GM12878 (cell line): ENCODE measurements around the gene RAB34. TPM values are rescaled to one million over a fixed set of nuclear protein-coding genes. Genes with fewer than 3 reads are reported as not detected.

ENCODE experiments used
- BCL11A ChIP-seq: IDR thresholded peaks from 2 replicates; pipeline ENCODE4 v1.6.1; 2011; ENCODE audit warnings: low read depth, low read length
- EED ChIP-seq: sonication (generic); IDR thresholded peaks from 2 replicates; pipeline ENCODE4 v1.6.1; 2016; ENCODE audit warnings: antibody characterized with exemption, low read depth
- ESRRA ChIP-seq: IDR thresholded peaks from 2 replicates; pipeline ENCODE4 v1.6.1; 2012; ENCODE audit warnings: mild to moderate bottlenecking, low read length, improper control_type of control experiment
- FOS ChIP-seq: IDR thresholded peaks from 3 replicates; pipeline ENCODE4 v1.6.1; 2011; ENCODE audit warnings: borderline replicate concordance; ENCODE audit not compliant: insufficient read length; ENCODE audit errors: extremely low read depth
- FOXK2 ChIP-seq: fragments of 450-650 bp; IDR thresholded peaks from 2 replicates; pipeline ENCODE4 v1.6.1; 2017; ENCODE audit warnings: mild to moderate bottlenecking, moderate library complexity
- GATAD2B ChIP-seq: fragments of 450-650 bp; conservative IDR thresholded peaks from 2 replicates; pipeline ENCODE4 v1.6.1; 2017; ENCODE audit warnings: low read depth, mild to moderate bottlenecking, moderate library complexity
- MXI1 ChIP-seq: fragments of 150-350 bp; IDR thresholded peaks from 2 replicates; pipeline ENCODE4 v1.6.1; 2011; ENCODE audit warnings: low read depth, mild to moderate bottlenecking, inconsistent platforms, low read length, improper control_type of control experiment
- NBN ChIP-seq: fragments of 450-650 bp; IDR thresholded peaks from 2 replicates; pipeline ENCODE4 v1.6.1; 2016
- PAX5 ChIP-seq: IDR thresholded peaks from 2 replicates; pipeline ENCODE4 v1.6.1; 2011; ENCODE audit warnings: low read depth, low read length, borderline replicate concordance
- PML ChIP-seq: IDR thresholded peaks from 2 replicates; pipeline ENCODE4 v1.6.1; 2012; ENCODE audit warnings: low read length, inconsistent platforms
- POU2F2 ChIP-seq: IDR thresholded peaks from 3 replicates; pipeline ENCODE4 v1.6.1; 2011; ENCODE audit warnings: low read depth, mild to moderate bottlenecking, low read length, borderline replicate concordance
- RB1 ChIP-seq: fragments of 450-650 bp; formaldehyde crosslinking; IDR thresholded peaks from 2 replicates; pipeline ENCODE4 v1.6.1; 2017; ENCODE audit warnings: mild to moderate bottlenecking, borderline replicate concordance
- RUNX3 ChIP-seq: IDR thresholded peaks from 2 replicates; pipeline ENCODE4 v1.6.1; 2012; ENCODE audit warnings: low read length, inconsistent platforms
- SMC3 ChIP-seq: IDR thresholded peaks from 2 replicates; pipeline ENCODE4 v1.6.1; 2011; ENCODE audit warnings: low read length, improper control_type of control experiment, borderline replicate concordance
- TCF7 ChIP-seq: IDR thresholded peaks from 2 replicates; pipeline ENCODE4 v1.6.1; 2014; ENCODE audit warnings: antibody characterized with exemption, borderline replicate concordance
- ZSCAN29 ChIP-seq: fragments of 450-650 bp; IDR thresholded peaks from 2 replicates; pipeline ENCODE4 v1.6.1; 2017; ENCODE audit warnings: mild to moderate bottlenecking, moderate library complexity
- ZZZ3 ChIP-seq: IDR thresholded peaks from 2 replicates; pipeline ENCODE4 v1.6.1; 2011; ENCODE audit warnings: low read depth; ENCODE audit not compliant: control insufficient read depth, insufficient read length
- polyA plus RNA-seq, 11 experiments: library from polyadenylated mRNA; depleted of rRNA in 4 of 11; unstranded in 6 of 11; stranded (reverse) in 5 of 11; fragments of >200 nt; fragmentation: Nextera tagmentation in 4 of 11; fragmentation: Illumina TruSeq in 1 of 11; extraction: Ambion mirVana in 4 of 11; extraction: Trizol in 1 of 11; gene quantifications; 1 replicate in 1 of 11; 2 replicates in 10 of 11; pipeline versions ENCODE4 v1.2.1 to v1.2.3, GENCODE V29; 2011 to 2016; ENCODE audit warnings: inconsistent platforms in 2 of 11, missing spikeins in 2 of 11, low read depth in 1 of 11
- total RNA-seq, 4 experiments: library from RNA; depleted of rRNA in 3 of 4; stranded (reverse); fragments of >200 nt in 3 of 4; fragmentation: Illumina TruSeq in 1 of 4; extraction: Trizol in 1 of 4; gene quantifications; 2 replicates each; pipeline versions ENCODE4 v1.2.1 to v1.2.3, GENCODE V29; 2013 to 2021
- TF ChIP-seq, protein P1 (sequence below): fragments of 450-650 bp; IDR thresholded peaks from 2 replicates; pipeline ENCODE4 v1.6.1; 2017; ENCODE audit warnings: mild to moderate bottlenecking, moderate library complexity
- TF ChIP-seq, protein P2 (sequence below): fragments of 450-650 bp; IDR thresholded peaks from 2 replicates; pipeline ENCODE4 v1.6.1; 2018; ENCODE audit warnings: borderline replicate concordance, mild to moderate bottlenecking; ENCODE audit not compliant: partially characterized antibody
- TF ChIP-seq, protein P3 (sequence below): IDR thresholded peaks from 2 replicates; pipeline ENCODE4 v1.6.1; 2011; ENCODE audit warnings: low read depth, mild to moderate bottlenecking, low read length, moderate library complexity, borderline replicate concordance; ENCODE audit errors: extremely low read depth

RAB34 gene
- total and polyA plus RNA-seq, 10 of the 15 experiments (the other 5 are each of a cell fraction or from before 2014, with no cell fraction given): 0.37 to 46.4 (median 32.8) TPM

DNA sequence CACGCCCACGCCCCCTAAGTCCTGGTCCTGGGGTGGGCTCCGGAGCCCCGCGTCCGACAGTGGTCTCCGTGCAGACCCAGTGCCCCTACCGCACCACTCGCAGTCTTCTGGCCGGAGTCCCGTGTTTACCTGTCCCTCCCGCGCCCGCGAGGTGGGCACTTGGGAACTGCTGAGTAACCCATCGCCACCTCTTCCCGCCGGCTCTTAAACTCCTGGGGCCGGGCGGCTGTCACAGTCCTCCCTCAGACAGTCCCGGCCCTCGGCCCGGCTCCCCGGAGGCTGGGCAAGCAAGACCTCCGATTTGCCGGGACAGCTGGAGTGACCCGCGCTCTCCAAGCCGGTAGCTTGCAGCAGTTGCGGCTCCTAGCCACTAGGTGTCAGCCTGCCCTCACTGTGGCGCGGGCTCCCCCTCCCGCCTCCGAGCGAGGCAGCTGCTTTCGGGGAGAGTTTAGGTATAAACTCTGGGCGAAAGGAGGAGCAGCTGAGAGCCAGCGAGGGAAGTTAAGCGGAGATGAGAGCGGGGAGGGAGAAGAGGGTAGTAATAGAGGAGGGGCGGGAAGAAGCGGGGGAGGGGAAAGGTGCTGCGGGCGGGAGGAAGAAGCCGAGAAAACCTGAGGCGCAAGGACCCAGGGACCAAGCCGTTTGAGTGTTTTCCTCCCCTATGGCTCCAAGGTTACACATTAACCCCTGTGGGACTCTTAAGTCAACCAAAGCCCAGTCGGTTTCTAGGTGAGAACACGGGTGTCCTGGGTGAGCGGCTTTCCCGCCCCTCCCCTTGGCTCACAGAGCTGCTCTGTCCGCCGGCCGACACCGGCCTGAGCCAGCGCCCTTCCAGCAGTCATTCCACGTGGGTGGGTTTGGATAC, 9.2 kb upstream of the RAB34 start (continued):
- TF ChIP-seq, protein P1, sequence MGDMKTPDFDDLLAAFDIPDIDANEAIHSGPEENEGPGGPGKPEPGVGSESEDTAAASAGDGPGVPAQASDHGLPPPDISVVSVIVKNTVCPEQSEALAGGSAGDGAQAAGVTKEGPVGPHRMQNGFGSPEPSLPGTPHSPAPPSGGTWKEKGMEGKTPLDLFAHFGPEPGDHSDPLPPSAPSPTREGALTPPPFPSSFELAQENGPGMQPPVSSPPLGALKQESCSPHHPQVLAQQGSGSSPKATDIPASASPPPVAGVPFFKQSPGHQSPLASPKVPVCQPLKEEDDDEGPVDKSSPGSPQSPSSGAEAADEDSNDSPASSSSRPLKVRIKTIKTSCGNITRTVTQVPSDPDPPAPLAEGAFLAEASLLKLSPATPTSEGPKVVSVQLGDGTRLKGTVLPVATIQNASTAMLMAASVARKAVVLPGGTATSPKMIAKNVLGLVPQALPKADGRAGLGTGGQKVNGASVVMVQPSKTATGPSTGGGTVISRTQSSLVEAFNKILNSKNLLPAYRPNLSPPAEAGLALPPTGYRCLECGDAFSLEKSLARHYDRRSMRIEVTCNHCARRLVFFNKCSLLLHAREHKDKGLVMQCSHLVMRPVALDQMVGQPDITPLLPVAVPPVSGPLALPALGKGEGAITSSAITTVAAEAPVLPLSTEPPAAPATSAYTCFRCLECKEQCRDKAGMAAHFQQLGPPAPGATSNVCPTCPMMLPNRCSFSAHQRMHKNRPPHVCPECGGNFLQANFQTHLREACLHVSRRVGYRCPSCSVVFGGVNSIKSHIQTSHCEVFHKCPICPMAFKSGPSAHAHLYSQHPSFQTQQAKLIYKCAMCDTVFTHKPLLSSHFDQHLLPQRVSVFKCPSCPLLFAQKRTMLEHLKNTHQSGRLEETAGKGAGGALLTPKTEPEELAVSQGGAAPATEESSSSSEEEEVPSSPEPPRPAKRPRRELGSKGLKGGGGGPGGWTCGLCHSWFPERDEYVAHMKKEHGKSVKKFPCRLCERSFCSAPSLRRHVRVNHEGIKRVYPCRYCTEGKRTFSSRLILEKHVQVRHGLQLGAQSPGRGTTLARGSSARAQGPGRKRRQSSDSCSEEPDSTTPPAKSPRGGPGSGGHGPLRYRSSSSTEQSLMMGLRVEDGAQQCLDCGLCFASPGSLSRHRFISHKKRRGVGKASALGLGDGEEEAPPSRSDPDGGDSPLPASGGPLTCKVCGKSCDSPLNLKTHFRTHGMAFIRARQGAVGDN: peak; percentile 30; the same call in 1 of the 2 replicates
- no peak for TF ChIP-seq FOXK2
- TF ChIP-seq ESRRA: no peak; the same call in 1 of the 2 replicates
- TF ChIP-seq, protein P2, sequence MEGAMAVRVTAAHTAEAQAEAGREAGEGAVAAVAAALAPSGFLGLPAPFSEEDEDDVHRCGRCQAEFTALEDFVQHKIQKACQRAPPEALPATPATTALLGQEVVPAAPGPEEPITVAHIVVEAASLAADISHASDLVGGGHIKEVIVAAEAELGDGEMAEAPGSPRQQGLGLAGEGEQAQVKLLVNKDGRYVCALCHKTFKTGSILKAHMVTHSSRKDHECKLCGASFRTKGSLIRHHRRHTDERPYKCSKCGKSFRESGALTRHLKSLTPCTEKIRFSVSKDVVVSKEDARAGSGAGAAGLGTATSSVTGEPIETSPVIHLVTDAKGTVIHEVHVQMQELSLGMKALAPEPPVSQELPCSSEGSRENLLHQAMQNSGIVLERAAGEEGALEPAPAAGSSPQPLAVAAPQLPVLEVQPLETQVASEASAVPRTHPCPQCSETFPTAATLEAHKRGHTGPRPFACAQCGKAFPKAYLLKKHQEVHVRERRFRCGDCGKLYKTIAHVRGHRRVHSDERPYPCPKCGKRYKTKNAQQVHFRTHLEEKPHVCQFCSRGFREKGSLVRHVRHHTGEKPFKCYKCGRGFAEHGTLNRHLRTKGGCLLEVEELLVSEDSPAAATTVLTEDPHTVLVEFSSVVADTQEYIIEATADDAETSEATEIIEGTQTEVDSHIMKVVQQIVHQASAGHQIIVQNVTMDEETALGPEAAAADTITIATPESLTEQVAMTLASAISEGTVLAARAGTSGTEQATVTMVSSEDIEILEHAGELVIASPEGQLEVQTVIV: no peak
- TF ChIP-seq FOS: no peak
- no peak for TF ChIP-seq TCF7
- TF ChIP-seq EED: peak; percentile 69
- no peak for TF ChIP-seq PML
- peak; percentile 58; the same call in 1 of the 2 replicates for TF ChIP-seq RB1
- peak; percentile 95 for TF ChIP-seq SMC3
- no peak for TF ChIP-seq ZSCAN29
- TF ChIP-seq, protein P3, sequence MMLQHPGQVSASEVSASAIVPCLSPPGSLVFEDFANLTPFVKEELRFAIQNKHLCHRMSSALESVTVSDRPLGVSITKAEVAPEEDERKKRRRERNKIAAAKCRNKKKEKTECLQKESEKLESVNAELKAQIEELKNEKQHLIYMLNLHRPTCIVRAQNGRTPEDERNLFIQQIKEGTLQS: no peak
- TF ChIP-seq PAX5: peak; percentile 48; the same call in 1 of the 2 replicates
- peak; percentile 22; the same call in 2 of the 3 replicates for TF ChIP-seq POU2F2
- TF ChIP-seq MXI1: peak; percentile 89
- TF ChIP-seq RUNX3: no peak
- TF ChIP-seq BCL11A: no peak
- TF ChIP-seq NBN: peak; percentile 97
- no peak for TF ChIP-seq ZZZ3
- peak; percentile 64 for TF ChIP-seq GATAD2B
